ENCODE data around the gene NRAP. TPM values are rescaled to one million over a fixed set of nuclear protein-coding genes. Genes with fewer than 3 reads are reported as not detected.

Gene NRAP
- polyA plus RNA-seq, 1 donor from 2014 or later = not detected

- H3F3A ChIP-seq (ENCODE audit: insufficient read depth, low read length, poor library complexity, severe bottlenecking) = no peaks in the 10 kb centered on the region
- no peaks in the 10 kb centered on the region for H3K27me3 ChIP-seq (ENCODE audit: insufficient read depth, low read depth, low read length)
- no peaks in the 10 kb centered on the region for H3K9me3 ChIP-seq (ENCODE audit: low read length)
- TF ChIP-seq RAD21 (conservative IDR thresholded peaks at IDR 0.05) (peak; percentile 85), SMC3 (conservative IDR thresholded peaks at IDR 0.05; ENCODE audit: poor library complexity) (peak; percentile 85), EZH2 (IDR thresholded peaks at IDR 0.05; ENCODE audit: borderline replicate concordance, insufficient read depth, low read length, poor library complexity, severe bottlenecking) (no peak), POLR2AphosphoS5 (IDR thresholded peaks at IDR 0.05) (no peak), CTCF (IDR thresholded peaks at IDR 0.05; ENCODE audit: poor library complexity, severe bottlenecking) (peak; percentile 86)
- no peaks in the 10 kb centered on the region for H3K79me2 ChIP-seq (replicated peaks; ENCODE audit: insufficient read depth, low read length)
- H3K9ac ChIP-seq (ENCODE audit: low read length) = no peak overlapping the region
- H3K27ac ChIP-seq (ENCODE audit: low read length) = no peak overlapping the region
- no peak overlapping the region for H3K4me3 ChIP-seq (ENCODE audit: low read length)
- no peak overlapping the region for H3K4me2 ChIP-seq (ENCODE audit: low read length)
- H2AFZ ChIP-seq (ENCODE audit: low read depth, low read length) = no peak overlapping the region
- no peaks in the 10 kb centered on the region for H3K36me3 ChIP-seq (ENCODE audit: insufficient read depth, low read length)
- H3K9me2 ChIP-seq (ENCODE audit: insufficient read depth, low read length) = no peaks in the 10 kb centered on the region
- no peaks in the 10 kb centered on the region for H4K20me1 ChIP-seq (ENCODE audit: insufficient read depth)
Observed at GRCh38 chr10:113704637-113705343, 40.9 kb upstream of the NRAP start.

DNA sequence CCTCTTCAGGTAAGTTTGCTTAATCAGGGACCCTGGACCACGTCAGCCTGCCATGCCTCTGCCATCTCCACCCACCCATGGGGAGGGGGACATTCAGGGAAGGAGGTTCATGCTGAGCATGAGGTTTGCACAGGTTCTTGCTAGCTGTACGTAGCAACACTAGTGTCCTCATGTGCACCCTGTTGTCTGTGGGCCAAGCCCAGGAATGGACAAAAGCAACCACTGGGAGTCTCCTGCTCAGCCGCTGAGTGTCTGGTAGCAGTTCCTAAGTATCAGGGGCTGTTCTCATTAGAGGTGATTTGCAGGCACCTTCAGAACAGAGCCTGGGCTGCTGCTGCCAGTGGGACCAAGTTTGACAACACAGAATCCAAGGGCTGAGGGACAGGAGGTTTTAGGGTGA is 33.8 kb upstream of the NRAP start:
- Histone ChIP-seq H4K20me1 (ENCODE audit: insufficient read depth) (no peaks in the 10 kb centered on the region), H3K27ac (ENCODE audit: low read length) (no peak overlapping the region), H3K9ac (ENCODE audit: low read length) (no peak overlapping the region), H3K4me3 (ENCODE audit: low read length) (no peak overlapping the region), H3K9me3 (ENCODE audit: low read length) (peaks cover 2% of the 10 kb centered on the region), H3K4me2 (ENCODE audit: low read length) (no peak overlapping the region), H3K79me2 (replicated peaks; ENCODE audit: insufficient read depth, low read length) (no peaks in the 10 kb centered on the region), H2AFZ (ENCODE audit: low read depth, low read length) (no peak overlapping the region), H3K9me2 (ENCODE audit: insufficient read depth, low read length) (no peaks in the 10 kb centered on the region), H3K27me3 (ENCODE audit: insufficient read depth, low read depth, low read length) (no peaks in the 10 kb centered on the region), H3F3A (ENCODE audit: insufficient read depth, low read length, poor library complexity, severe bottlenecking) (no peaks in the 10 kb centered on the region), H3K36me3 (ENCODE audit: insufficient read depth, low read length) (no peaks in the 10 kb centered on the region)
- TF ChIP-seq EP300 (conservative IDR thresholded peaks at IDR 0.05; ENCODE audit: poor library complexity, severe bottlenecking) (no peak), RAD21 (conservative IDR thresholded peaks at IDR 0.05) (no peak)

- no peaks in the 10 kb centered on the region for H3K36me3 ChIP-seq (ENCODE audit: insufficient read depth, low read length)
- no peak overlapping the region for H3K27ac ChIP-seq (ENCODE audit: low read length)
- TF ChIP-seq RAD21 (conservative IDR thresholded peaks at IDR 0.05) = no peak
- no peak for TF ChIP-seq MXI1 (conservative IDR thresholded peaks at IDR 0.05; ENCODE audit: poor library complexity, severe bottlenecking)
- TF ChIP-seq TAF1 (IDR thresholded peaks at IDR 0.05; ENCODE audit: low read depth) = no peak
- no peak for TF ChIP-seq EP300 (conservative IDR thresholded peaks at IDR 0.05; ENCODE audit: poor library complexity, severe bottlenecking)
- TF ChIP-seq POLR2AphosphoS5 (IDR thresholded peaks at IDR 0.05) = no peak
- TF ChIP-seq, protein P1, sequence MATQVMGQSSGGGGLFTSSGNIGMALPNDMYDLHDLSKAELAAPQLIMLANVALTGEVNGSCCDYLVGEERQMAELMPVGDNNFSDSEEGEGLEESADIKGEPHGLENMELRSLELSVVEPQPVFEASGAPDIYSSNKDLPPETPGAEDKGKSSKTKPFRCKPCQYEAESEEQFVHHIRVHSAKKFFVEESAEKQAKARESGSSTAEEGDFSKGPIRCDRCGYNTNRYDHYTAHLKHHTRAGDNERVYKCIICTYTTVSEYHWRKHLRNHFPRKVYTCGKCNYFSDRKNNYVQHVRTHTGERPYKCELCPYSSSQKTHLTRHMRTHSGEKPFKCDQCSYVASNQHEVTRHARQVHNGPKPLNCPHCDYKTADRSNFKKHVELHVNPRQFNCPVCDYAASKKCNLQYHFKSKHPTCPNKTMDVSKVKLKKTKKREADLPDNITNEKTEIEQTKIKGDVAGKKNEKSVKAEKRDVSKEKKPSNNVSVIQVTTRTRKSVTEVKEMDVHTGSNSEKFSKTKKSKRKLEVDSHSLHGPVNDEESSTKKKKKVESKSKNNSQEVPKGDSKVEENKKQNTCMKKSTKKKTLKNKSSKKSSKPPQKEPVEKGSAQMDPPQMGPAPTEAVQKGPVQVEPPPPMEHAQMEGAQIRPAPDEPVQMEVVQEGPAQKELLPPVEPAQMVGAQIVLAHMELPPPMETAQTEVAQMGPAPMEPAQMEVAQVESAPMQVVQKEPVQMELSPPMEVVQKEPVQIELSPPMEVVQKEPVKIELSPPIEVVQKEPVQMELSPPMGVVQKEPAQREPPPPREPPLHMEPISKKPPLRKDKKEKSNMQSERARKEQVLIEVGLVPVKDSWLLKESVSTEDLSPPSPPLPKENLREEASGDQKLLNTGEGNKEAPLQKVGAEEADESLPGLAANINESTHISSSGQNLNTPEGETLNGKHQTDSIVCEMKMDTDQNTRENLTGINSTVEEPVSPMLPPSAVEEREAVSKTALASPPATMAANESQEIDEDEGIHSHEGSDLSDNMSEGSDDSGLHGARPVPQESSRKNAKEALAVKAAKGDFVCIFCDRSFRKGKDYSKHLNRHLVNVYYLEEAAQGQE (IDR thresholded peaks at IDR 0.05; ENCODE audit: borderline replicate concordance) = no peak
- no peak for TF ChIP-seq EZH2 (IDR thresholded peaks at IDR 0.05; ENCODE audit: borderline replicate concordance, insufficient read depth, low read length, poor library complexity, severe bottlenecking)
- TF ChIP-seq CTCF (IDR thresholded peaks at IDR 0.05; ENCODE audit: poor library complexity, severe bottlenecking) = no peak
- TF ChIP-seq SMC3 (conservative IDR thresholded peaks at IDR 0.05; ENCODE audit: poor library complexity) = no peak
- no peak overlapping the region for H3K4me3 ChIP-seq (ENCODE audit: low read length)
- no peaks in the 10 kb centered on the region for H3K27me3 ChIP-seq (ENCODE audit: insufficient read depth, low read depth, low read length)
- peaks cover 6% of the 10 kb centered on the region for H3K9me3 ChIP-seq (ENCODE audit: low read length)
- no peaks in the 10 kb centered on the region for H4K20me1 ChIP-seq (ENCODE audit: insufficient read depth)
- no peaks in the 10 kb centered on the region for H3F3A ChIP-seq (ENCODE audit: insufficient read depth, low read length, poor library complexity, severe bottlenecking)
- no peak overlapping the region for H2AFZ ChIP-seq (ENCODE audit: low read depth, low read length)
- H3K4me2 ChIP-seq (ENCODE audit: low read length) = no peak overlapping the region
- no peak overlapping the region for H3K9ac ChIP-seq (ENCODE audit: low read length)
- H3K79me2 ChIP-seq (replicated peaks; ENCODE audit: insufficient read depth, low read length) = no peaks in the 10 kb centered on the region
- no peaks in the 10 kb centered on the region for H3K9me2 ChIP-seq (ENCODE audit: insufficient read depth, low read length)
Observed at GRCh38 chr10:113695691-113696090, 31.9 kb upstream of the NRAP start.

All from neural cell (in vitro differentiated cells).